LoVo (cell line): ENCODE measurements around the gene CLEC5A.
"Not testable (repeated sequence)": the region's sequence is repeated elsewhere in the genome, so short reads cannot be mapped to it uniquely, and the experiment has no call there.

Source experiments
- DNase-seq: peaks from one replicate; pipeline ENCODE4 v3.0.0-alpha.2; 2016; ENCODE audit warnings: low spot score

The CLEC5A gene

GRCh38 chr7:141946796-141947195 lies at the start of gene CLEC5A:
Gene CLEC5A (minus strand): TSS chr7:141946974. CDS start chr7:141946292, 682 bp downstream.
- no peak for DNase-seq

GRCh38 chr7:141993354-141993753 lies 46.6 kb upstream of the CLEC5A start:
- DNase-seq = no peak

- DNase-seq = no peak
Measured at GRCh38 chr7:141992688-141993087, 45.9 kb upstream of the CLEC5A start.

GRCh38 chr7:141992156-141992555 lies 45.4 kb upstream of the CLEC5A start:
- DNase-seq = no peak

GRCh38 chr7:141991140-141991539 lies 44.4 kb upstream of the CLEC5A start:
- DNase-seq = no peak

- no peak for DNase-seq
Measured at GRCh38 chr7:141990011-141990725, 43.4 kb upstream of the CLEC5A start.

- DNase-seq = not testable (repeated sequence)
Measured at GRCh38 chr7:141987803-141988202, 41.0 kb upstream of the CLEC5A start.

- no peak for DNase-seq
Measured at GRCh38 chr7:141986923-141987322, 40.1 kb upstream of the CLEC5A start.

GRCh38 chr7:141985926-141986325 lies 39.2 kb upstream of the CLEC5A start:
- peak; percentile 18 for DNase-seq

- DNase-seq = no peak
Measured at GRCh38 chr7:141979568-141979967, 32.8 kb upstream of the CLEC5A start.

GRCh38 chr7:141978351-141978750 lies 31.6 kb upstream of the CLEC5A start:
- DNase-seq = no peak

- DNase-seq = no peak
Measured at GRCh38 chr7:141976524-141977245, 29.9 kb upstream of the CLEC5A start.

GRCh38 chr7:141975806-141976523 lies 29.2 kb upstream of the CLEC5A start:
- peak; percentile 86 for DNase-seq

GRCh38 chr7:141974831-141975230 lies 28.1 kb upstream of the CLEC5A start:
- DNase-seq = peak; percentile 50

- no peak for DNase-seq
Measured at GRCh38 chr7:141973673-141974072, 26.9 kb upstream of the CLEC5A start, which contains the start of gene TAS2R38. Gene TAS2R38 (minus strand): TSS chr7:141973773. CDS start chr7:141973689, 84 bp downstream.

GRCh38 chr7:141960687-141961422 lies 14.1 kb upstream of the CLEC5A start:
- DNase-seq = no peak

GRCh38 chr7:141956084-141956483 lies 9.3 kb upstream of the CLEC5A start:
- DNase-seq = no peak

GRCh38 chr7:141954334-141954733 lies 7.6 kb upstream of the CLEC5A start:
- DNase-seq = no peak

GRCh38 chr7:141952461-141952860 lies 5.7 kb upstream of the CLEC5A start:
- DNase-seq = no peak

- no peak for DNase-seq
Measured at GRCh38 chr7:141950806-141951205, 4.0 kb upstream of the CLEC5A start.

- no peak for DNase-seq
Measured at GRCh38 chr7:141949911-141950310, 3.1 kb upstream of the CLEC5A start.

- no peak for DNase-seq
Measured at GRCh38 chr7:141949451-141949850, 2.7 kb upstream of the CLEC5A start.
